Tibial nerve (tissue), 4 donors: ENCODE measurements around the gene BRPF1. TPM values are rescaled to one million over a fixed set of nuclear protein-coding genes. Genes with fewer than 3 reads are reported as not detected.

Experiments
- DNase-seq, 2 donors: peaks; one replicate each; pipeline ENCODE4 v3.0.0-alpha.2; 2019; ENCODE audit warnings: low spot score in 2 of 2
- H3K27ac ChIP-seq, 4 donors: fragments of 200-600 bp; sonication (generic) in 3 of 4; one replicate each; pipeline ENCODE4 v1.5.1; 2017 to 2019; ENCODE audit warnings: mild to moderate bottlenecking in 1 of 4
- H3K27me3 ChIP-seq, 2 donors: fragments of 200-600 bp; sonication (generic) in 1 of 2; one replicate each; pipeline versions ENCODE4 v1.5.1 to v1.6.0; 2017 to 2019
- H3K36me3 ChIP-seq, 3 donors: fragments of 200-600 bp; sonication (generic); one replicate each; pipeline ENCODE4 v1.5.1; 2018 to 2019
- H3K4me1 ChIP-seq, 4 donors: fragments of 200-600 bp; sonication (generic) in 3 of 4; one replicate each; pipeline ENCODE4 v1.5.1; 2017 to 2019
- H3K4me3 ChIP-seq, 4 donors: fragments of 200-600 bp; sonication (generic) in 3 of 4; one replicate each; pipeline ENCODE4 v1.5.1; 2017 to 2019; ENCODE audit warnings: mild to moderate bottlenecking in 1 of 4, moderate library complexity in 1 of 4
- H3K9me3 ChIP-seq, 4 donors: fragments of 200-600 bp; sonication (generic) in 3 of 4; one replicate each; pipeline ENCODE4 v1.5.1; 2017 to 2019
- EP300 ChIP-seq, 2 donors: sonication (generic); formaldehyde crosslinking; IDR thresholded peaks; one replicate each; pipeline ENCODE4 v1.6.1; 2017; ENCODE audit warnings: antibody characterized with exemption in 2 of 2, mild to moderate bottlenecking in 1 of 2
- POLR2A ChIP-seq, 2 donors: fragments of 450-650 bp; IDR thresholded peaks; one replicate each; pipeline ENCODE4 v1.6.1; 2017; ENCODE audit warnings: antibody characterized with exemption in 2 of 2, mild to moderate bottlenecking in 2 of 2, moderate library complexity in 2 of 2
- WGBS, 2 donors: methylation state at CpG; one replicate each; pipeline ENCODE4 v1.1.5; 2018; 5-methylcytosine and 5-hydroxymethylcytosine counted together
- total RNA-seq, 4 donors: library from RNA; depleted of rRNA; stranded (reverse); fragments of >200 nt; gene quantifications; one replicate each; pipeline ENCODE4 v1.1.0, GENCODE V29; 2016
- TF ChIP-seq, protein P1 (sequence below), 5 experiments: fragments of 200-600 bp in 3 of 5; fragments of 450-650 bp in 2 of 5; sonication (generic) in 3 of 5; IDR thresholded peaks; one replicate each; pipeline ENCODE4 v1.5.1; 2016 to 2019; ENCODE audit warnings: antibody characterized with exemption in 5 of 5, mild to moderate bottlenecking in 3 of 5, moderate library complexity in 2 of 5

Gene BRPF1, protein sequence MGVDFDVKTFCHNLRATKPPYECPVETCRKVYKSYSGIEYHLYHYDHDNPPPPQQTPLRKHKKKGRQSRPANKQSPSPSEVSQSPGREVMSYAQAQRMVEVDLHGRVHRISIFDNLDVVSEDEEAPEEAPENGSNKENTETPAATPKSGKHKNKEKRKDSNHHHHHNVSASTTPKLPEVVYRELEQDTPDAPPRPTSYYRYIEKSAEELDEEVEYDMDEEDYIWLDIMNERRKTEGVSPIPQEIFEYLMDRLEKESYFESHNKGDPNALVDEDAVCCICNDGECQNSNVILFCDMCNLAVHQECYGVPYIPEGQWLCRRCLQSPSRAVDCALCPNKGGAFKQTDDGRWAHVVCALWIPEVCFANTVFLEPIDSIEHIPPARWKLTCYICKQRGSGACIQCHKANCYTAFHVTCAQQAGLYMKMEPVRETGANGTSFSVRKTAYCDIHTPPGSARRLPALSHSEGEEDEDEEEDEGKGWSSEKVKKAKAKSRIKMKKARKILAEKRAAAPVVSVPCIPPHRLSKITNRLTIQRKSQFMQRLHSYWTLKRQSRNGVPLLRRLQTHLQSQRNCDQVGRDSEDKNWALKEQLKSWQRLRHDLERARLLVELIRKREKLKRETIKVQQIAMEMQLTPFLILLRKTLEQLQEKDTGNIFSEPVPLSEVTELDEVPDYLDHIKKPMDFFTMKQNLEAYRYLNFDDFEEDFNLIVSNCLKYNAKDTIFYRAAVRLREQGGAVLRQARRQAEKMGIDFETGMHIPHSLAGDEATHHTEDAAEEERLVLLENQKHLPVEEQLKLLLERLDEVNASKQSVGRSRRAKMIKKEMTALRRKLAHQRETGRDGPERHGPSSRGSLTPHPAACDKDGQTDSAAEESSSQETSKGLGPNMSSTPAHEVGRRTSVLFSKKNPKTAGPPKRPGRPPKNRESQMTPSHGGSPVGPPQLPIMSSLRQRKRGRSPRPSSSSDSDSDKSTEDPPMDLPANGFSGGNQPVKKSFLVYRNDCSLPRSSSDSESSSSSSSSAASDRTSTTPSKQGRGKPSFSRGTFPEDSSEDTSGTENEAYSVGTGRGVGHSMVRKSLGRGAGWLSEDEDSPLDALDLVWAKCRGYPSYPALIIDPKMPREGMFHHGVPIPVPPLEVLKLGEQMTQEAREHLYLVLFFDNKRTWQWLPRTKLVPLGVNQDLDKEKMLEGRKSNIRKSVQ (N-terminal part only)
- total RNA-seq = 10 to 100 TPM; 18.0 to 21.0 (median 20.6) TPM

DNA sequence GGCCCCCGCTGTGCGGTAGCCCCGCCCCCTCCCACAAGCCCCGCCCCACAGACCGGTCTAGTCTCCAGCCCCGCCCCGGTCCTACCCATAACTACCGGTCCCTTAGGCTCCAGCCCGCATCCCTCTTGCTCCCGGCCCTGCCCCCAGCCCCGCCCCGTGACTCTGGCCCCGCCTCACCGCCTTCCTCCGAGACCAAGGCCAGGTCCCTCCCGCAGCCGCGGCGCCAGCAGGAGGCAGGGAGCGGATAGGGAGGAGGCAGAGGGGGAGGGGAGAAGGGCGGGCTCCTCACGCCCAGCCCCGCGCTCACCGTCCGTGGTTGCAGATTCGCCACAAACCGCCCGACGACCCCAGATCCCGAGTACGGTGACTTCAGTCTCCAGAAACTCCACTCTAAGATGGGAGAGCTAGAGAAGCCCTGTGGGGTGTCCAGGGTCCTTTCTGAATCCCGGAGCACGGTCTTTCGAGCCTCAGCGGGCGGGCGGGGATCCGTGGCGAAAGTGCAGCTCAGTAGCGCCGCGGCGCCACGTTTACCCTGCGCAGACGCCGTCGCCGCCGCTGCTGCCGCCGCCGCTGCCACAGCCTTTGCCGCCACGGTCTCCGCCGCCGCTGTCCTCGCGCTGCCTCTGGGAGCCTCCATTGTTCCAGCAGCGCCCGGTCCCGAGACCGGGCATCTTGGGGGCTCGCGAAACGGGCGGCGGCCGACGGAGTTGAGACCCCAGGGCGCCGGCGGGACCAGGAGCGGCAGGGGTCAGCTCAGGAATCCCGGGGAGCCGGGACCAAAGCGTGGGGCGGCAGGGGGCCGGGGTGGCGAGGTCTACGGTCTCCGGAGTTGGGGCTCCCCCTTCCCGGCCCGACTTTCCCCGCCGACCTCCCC, at the start of gene BRPF1:
Gene BRPF1, plus strand, starts transcription at position 530 of the 874 bp plus-strand sequence. CDS start 2,406 bp downstream, outside the sequence.
- DNase-seq = peak; percentile 99 to 100
- H3K9me3 ChIP-seq = no peaks in the 10 kb centered on the region
- 1 to 2% methylated on average over 28 to 56 of the region's 88 CpGs for WGBS, 2 donors
- TF ChIP-seq, protein P1, sequence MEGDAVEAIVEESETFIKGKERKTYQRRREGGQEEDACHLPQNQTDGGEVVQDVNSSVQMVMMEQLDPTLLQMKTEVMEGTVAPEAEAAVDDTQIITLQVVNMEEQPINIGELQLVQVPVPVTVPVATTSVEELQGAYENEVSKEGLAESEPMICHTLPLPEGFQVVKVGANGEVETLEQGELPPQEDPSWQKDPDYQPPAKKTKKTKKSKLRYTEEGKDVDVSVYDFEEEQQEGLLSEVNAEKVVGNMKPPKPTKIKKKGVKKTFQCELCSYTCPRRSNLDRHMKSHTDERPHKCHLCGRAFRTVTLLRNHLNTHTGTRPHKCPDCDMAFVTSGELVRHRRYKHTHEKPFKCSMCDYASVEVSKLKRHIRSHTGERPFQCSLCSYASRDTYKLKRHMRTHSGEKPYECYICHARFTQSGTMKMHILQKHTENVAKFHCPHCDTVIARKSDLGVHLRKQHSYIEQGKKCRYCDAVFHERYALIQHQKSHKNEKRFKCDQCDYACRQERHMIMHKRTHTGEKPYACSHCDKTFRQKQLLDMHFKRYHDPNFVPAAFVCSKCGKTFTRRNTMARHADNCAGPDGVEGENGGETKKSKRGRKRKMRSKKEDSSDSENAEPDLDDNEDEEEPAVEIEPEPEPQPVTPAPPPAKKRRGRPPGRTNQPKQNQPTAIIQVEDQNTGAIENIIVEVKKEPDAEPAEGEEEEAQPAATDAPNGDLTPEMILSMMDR (IDR thresholded peaks at IDR 0.05) = peak in 2 of 5 experiments; percentile 21 to 59
- peak in 1 of 2 donors; percentile 33 for TF ChIP-seq POLR2A (IDR thresholded peaks at IDR 0.05)
- peak; percentile 35 to 76 for TF ChIP-seq EP300 (IDR thresholded peaks at IDR 0.05)
- H3K36me3 ChIP-seq = peaks cover 0 to 21% (median 0%) of the 10 kb centered on the region in 3 donors
- peaks cover 0 to 44% (median 20%) of the 10 kb centered on the region in 4 donors for H3K4me1 ChIP-seq
- peak within 1 kb of the TSS; percentile 71 to 100 (median 94) for H3K4me3 ChIP-seq
- peak within 1 kb of the TSS; percentile 92 to 96 (median 94) for H3K27ac ChIP-seq
- no peaks in the 10 kb centered on the region for H3K27me3 ChIP-seq

DNA sequence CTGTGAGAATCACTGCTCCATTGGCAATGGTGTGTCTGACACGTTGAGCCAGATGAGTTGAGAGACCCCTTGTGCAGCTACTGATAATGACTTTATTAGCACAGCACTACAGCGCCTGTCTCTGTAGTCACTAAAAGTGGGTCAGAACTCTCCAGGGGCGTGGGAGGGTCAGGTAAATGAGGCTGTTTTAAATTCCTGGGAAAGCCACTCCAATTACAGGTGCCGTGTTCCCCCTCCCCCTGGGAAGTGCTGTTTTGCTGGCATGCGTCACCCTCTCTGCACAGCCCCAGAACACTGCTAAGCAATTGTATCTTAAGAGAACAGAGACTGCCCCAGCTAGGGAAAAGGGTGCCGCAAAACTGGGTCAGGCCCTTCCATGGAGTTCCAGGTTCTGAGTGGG, 49.4 kb upstream of the BRPF1 start:
- no peak for DNase-seq
- 76 to 80% methylated on average over 6 of the region's 6 CpGs for WGBS, 2 donors
- H3K27ac ChIP-seq = no peak overlapping the region
- TF ChIP-seq EP300 (IDR thresholded peaks at IDR 0.05) (no peak), POLR2A (IDR thresholded peaks at IDR 0.05) (no peak)
- TF ChIP-seq, protein P1 (IDR thresholded peaks at IDR 0.05) = no peak
- no peaks in the 10 kb centered on the region for H3K9me3 ChIP-seq
- H3K4me1 ChIP-seq = no peaks in the 10 kb centered on the region
- H3K4me3 ChIP-seq = no peak overlapping the region
- peaks cover 9 to 100% (median 75%) of the 10 kb centered on the region in 3 donors for H3K36me3 ChIP-seq
- no peaks in the 10 kb centered on the region for H3K27me3 ChIP-seq

DNA sequence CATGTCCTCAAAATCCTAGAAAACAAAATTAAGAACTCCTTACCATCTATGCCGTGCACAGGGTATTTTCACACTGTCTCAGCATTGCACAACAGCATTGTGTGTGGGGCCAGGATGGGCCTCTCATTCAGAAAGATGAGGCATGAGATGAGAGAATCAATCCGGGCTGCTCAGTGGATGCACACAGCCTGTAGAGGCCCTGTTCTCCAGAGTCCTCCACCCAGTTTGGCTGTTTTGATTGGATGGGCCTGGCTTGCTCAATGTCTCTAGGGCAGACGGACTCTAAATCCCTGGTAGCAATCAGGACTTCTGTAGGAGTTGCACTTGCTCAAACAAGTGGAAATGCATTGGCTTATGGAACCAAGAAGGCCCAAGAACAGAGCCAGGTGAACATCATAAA, 48.1 kb upstream of the BRPF1 start:
- H3K9me3 ChIP-seq = no peaks in the 10 kb centered on the region
- WGBS, 2 donors = 87 to 90% methylated on average over 3 of the region's 3 CpGs
- TF ChIP-seq POLR2A (IDR thresholded peaks at IDR 0.05) = no peak
- TF ChIP-seq, protein P1 (IDR thresholded peaks at IDR 0.05) = no peak
- no peak for TF ChIP-seq EP300 (IDR thresholded peaks at IDR 0.05)
- peaks cover 9 to 100% (median 74%) of the 10 kb centered on the region in 3 donors for H3K36me3 ChIP-seq
- H3K4me3 ChIP-seq = no peak overlapping the region
- H3K4me1 ChIP-seq = no peaks in the 10 kb centered on the region
- no peak for DNase-seq
- H3K27ac ChIP-seq = no peak overlapping the region
- H3K27me3 ChIP-seq = no peaks in the 10 kb centered on the region

DNA sequence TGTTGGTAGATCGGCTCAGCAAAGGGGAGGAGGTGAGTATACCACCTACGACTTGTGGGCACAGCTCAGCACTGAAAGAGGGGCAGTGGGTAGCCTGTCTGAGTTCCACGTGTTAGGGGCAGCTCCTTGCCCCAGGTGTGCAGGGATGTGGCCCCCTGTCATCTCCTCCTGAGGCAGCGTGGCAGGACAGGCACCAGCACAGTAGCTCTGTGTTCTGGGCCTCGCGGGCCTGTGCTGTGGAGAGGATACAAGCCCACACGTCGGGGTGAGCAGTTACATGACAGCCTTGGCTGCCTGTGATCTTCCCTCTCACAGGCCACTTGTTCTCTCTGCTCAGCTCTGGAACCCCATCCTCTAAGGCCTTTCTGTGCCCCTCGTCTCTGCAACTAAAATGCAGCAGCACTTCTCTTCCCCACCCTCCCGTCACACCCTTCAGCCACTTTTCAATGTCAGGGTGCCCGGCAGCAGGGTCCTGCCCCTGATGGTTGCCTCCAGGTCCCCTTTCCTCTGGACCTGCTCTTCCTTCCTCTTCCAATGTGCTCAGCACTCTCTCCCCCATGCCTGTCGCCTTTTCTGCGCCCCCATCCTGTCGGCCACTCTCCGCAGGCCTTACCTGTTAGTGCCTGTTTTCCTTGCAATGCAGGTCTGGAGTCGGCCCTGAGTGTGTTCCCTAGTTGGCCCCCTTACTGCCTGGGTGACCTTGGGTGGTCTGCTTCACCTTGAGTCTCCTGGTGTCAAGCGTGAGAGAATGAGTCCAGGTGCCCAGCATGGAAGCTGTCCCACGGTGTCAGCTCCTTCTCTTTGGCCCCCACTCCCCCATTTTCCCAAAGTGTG, 46.1 kb upstream of the BRPF1 start:
- H3K36me3 ChIP-seq = peaks cover 9 to 100% (median 70%) of the 10 kb centered on the region in 3 donors
- no peak for DNase-seq

More for the DNA sequence above, 46.1 kb upstream of the BRPF1 start:
- TF ChIP-seq, protein P1 (IDR thresholded peaks at IDR 0.05) = no peak
- TF ChIP-seq EP300 (IDR thresholded peaks at IDR 0.05) (no peak), POLR2A (IDR thresholded peaks at IDR 0.05) (no peak)
- Histone ChIP-seq H3K4me1 (peaks cover 0 to 11% (median 1%) of the 10 kb centered on the region in 4 donors), H3K4me3 (no peak overlapping the region), H3K27ac (no peak overlapping the region), H3K27me3 (no peaks in the 10 kb centered on the region), H3K9me3 (no peaks in the 10 kb centered on the region)
- WGBS, 2 donors = 90 to 95% methylated on average over 17 to 18 of the region's 18 CpGs
